ENCODE results near the gene TTC32.
"Not testable (repeated sequence)": the region's sequence is repeated elsewhere in the genome, so short reads cannot be mapped to it uniquely, and the experiment has no call there.

Gene TTC32

GRCh38 chr2:19881908-19882265 is 19.9 kb downstream of the TTC32 start:
- TF ChIP-seq CTCF (IDR thresholded peaks at IDR 0.05; ENCODE audit: control insufficient read depth, extremely low read depth, insufficient read depth) = no peak
- no peak overlapping the region for H3K4me3 ChIP-seq (ENCODE audit: low read depth, low read length)
- DNase-seq (ENCODE audit: low read depth) = no peak

- H3K4me3 ChIP-seq (ENCODE audit: low read depth, low read length) = no peak overlapping the region
- no peak for DNase-seq (ENCODE audit: low read depth)
- TF ChIP-seq CTCF (IDR thresholded peaks at IDR 0.05; ENCODE audit: control insufficient read depth, extremely low read depth, insufficient read depth) = no peak
Measured at GRCh38 chr2:19881221-19881907, 20.4 kb downstream of the TTC32 start.

- H3K4me3 ChIP-seq (ENCODE audit: low read depth, low read length); DNase-seq (ENCODE audit: low read depth): not testable (repeated sequence)
Measured at GRCh38 chr2:19880191-19880590, 21.6 kb downstream of the TTC32 start.

GRCh38 chr2:19879120-19879519 is 22.7 kb downstream of the TTC32 start:
- no peak overlapping the region for H3K4me3 ChIP-seq (ENCODE audit: low read depth, low read length)
- no peak for DNase-seq (ENCODE audit: low read depth)
- no peak for TF ChIP-seq CTCF (IDR thresholded peaks at IDR 0.05; ENCODE audit: control insufficient read depth, extremely low read depth, insufficient read depth)

DNA sequence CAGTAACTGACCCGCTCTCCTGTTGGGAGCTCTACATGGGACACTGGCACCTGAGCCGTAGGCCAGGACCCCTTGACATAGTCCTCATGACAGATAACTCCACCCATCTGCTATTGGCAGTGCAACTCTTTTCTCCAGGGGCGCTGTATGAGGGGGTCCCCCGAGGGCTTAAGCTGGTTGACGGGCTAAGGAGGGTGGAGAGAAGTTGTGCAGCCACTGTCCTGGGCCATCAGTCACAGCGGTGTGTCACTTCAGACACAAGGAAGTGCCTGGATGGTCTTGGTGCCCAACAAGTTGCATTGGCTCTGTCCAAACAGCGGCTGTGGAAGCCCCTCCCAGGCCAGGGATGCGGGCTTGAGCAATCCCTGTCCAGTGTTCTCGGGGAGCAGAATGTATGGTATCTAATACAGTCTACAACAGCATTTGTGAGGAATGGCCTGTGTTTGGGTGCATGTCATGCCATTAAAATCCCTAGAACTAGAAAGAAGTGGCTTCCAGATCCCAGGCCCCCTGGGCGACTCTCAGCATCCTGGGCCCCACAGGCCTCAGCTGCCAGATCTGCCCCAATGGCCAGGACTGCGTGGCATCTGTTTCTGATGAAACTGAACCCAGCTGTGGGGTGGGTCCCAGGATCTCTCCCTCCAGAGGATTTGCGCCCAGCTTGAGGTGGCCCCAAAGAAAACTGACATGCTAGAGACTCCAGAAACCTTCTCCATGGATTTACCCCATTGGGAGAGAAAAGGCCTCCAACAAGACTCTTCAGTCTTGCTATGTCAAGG is 23.3 kb downstream of the TTC32 start:
- DNase-seq (ENCODE audit: low read depth) = no peak
- H3K4me3 ChIP-seq (ENCODE audit: low read depth, low read length) = no peak overlapping the region
- no peak for TF ChIP-seq CTCF (IDR thresholded peaks at IDR 0.05; ENCODE audit: control insufficient read depth, extremely low read depth, insufficient read depth)

DNA sequence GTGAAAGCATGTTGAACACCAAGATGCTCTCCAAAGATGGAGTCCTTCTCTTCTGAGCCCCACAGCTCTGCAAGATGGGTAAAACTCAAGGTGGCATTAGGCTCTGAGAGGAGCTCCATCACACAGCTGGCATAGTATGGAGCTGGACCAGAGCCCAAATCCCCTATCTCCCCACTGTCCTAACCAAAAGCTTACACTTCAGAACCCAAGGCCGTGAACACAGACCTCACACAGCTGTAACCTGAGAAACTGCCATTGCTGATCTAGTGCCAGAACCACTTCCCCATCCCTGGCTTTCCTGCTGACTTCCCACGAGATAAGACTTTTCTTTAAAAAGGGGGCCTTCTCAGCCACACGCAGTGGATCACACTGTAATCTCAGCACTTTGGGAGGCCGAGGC is 25.0 kb downstream of the TTC32 start:
- H3K4me3 ChIP-seq (ENCODE audit: low read depth, low read length) = no peak overlapping the region
- DNase-seq (ENCODE audit: low read depth) = no peak
- TF ChIP-seq CTCF (IDR thresholded peaks at IDR 0.05; ENCODE audit: control insufficient read depth, extremely low read depth, insufficient read depth) = no peak

DNA sequence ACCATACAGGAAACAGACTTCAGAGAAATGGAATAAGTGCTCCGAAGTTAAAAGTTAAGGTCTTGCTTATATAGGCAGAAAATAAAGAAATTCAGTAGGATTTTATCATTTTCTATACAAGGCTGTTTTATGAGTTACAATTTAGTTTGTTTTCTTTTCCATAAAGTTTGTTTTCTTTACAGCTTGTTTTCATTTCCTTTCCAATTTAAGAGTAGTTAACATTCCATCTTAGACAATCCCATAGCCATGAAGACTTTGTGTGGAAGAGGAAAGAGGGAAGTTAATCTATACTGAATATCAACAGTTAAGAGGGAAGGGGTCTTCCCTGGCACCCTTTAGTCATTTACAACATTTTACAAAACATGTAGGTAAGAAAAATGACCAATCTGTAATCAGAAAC is 26.5 kb downstream of the TTC32 start:
- TF ChIP-seq CTCF (IDR thresholded peaks at IDR 0.05; ENCODE audit: control insufficient read depth, extremely low read depth, insufficient read depth) = no peak
- DNase-seq (ENCODE audit: low read depth) = no peak
- no peak overlapping the region for H3K4me3 ChIP-seq (ENCODE audit: low read depth, low read length)

All from LNCaP clone FGC (cell line).